ENCODE measurements around the gene COMT.
A peak's percentile ranks its signal among the peaks of the same experiment; 100 is the strongest.

Gene COMT

GRCh38 chr22:19990188-19990587 is 48.6 kb downstream of the COMT start:
- no peak overlapping the region for H2BK12ac ChIP-seq (ENCODE audit: low read length in 2 of 2)
- H4K8ac ChIP-seq (ENCODE audit: low read length): no peak overlapping the region
- H3K27me3 ChIP-seq (ENCODE audit: control insufficient read depth in 1 of 2, insufficient read depth in 1 of 2, low read length in 2 of 2): peaks cover 0 to 5% of the 10 kb centered on the region in 2 experiments
- peaks cover 31% of the 10 kb centered on the region for H3K4me1 ChIP-seq (ENCODE audit: control insufficient read depth, insufficient read depth, low read depth, low read length)
- H3K4me2 ChIP-seq (ENCODE audit: low read length, poor library complexity, severe bottlenecking): no peak overlapping the region
- no peak overlapping the region for H3K27ac ChIP-seq (ENCODE audit: low read length, poor library complexity, severe bottlenecking)
- no peak overlapping the region for H3K4me3 ChIP-seq (ENCODE audit: insufficient read depth in 1 of 2, low read depth in 1 of 2, low read length in 2 of 2)
- no peak overlapping the region for H3K14ac ChIP-seq (ENCODE audit: low read length in 2 of 2)
- no peak overlapping the region for H2BK120ac ChIP-seq (ENCODE audit: low read depth, low read length)
- H3K18ac ChIP-seq (ENCODE audit: low read depth in 1 of 2, low read length in 2 of 2): peak overlapping the region in 1 of 2 experiments; percentile 25
- H4K91ac ChIP-seq (ENCODE audit: low read length): no peak overlapping the region
- H2BK5ac ChIP-seq (ENCODE audit: low read depth, low read length, poor library complexity, severe bottlenecking): no peak overlapping the region
- peaks cover 11% of the 10 kb centered on the region for H3K79me1 ChIP-seq (replicated peaks; ENCODE audit: low read length, poor library complexity, severe bottlenecking)
- no peak overlapping the region for H3K9ac ChIP-seq (ENCODE audit: low read length)
- WGBS: 71% methylated on average over 2 of the region's 2 CpGs
- no peak overlapping the region for H2BK15ac ChIP-seq (ENCODE audit: low read depth, poor library complexity, severe bottlenecking)
- no peak overlapping the region for H2AFZ ChIP-seq (ENCODE audit: low read depth, low read length)
- no peak for DNase-seq
- H3K9me3 ChIP-seq (ENCODE audit: control insufficient read depth, low read length): no peaks in the 10 kb centered on the region
- no peak overlapping the region for H2AK5ac ChIP-seq (ENCODE audit: low read length, severe bottlenecking)
- no peaks in the 10 kb centered on the region for H3K36me3 ChIP-seq (ENCODE audit: control insufficient read depth in 1 of 2, insufficient read depth in 2 of 2, low read depth in 1 of 2, low read length in 2 of 2)
- no peak overlapping the region for H3K23ac ChIP-seq (ENCODE audit: low read length in 2 of 2)
- H3K4ac ChIP-seq (ENCODE audit: low read depth in 1 of 2, low read length in 2 of 2): no peak overlapping the region

- no peak overlapping the region for H3K27ac ChIP-seq (ENCODE audit: low read length, poor library complexity, severe bottlenecking)
- H3K9me3 ChIP-seq (ENCODE audit: control insufficient read depth, low read length): no peaks in the 10 kb centered on the region
- H3K4me2 ChIP-seq (ENCODE audit: low read length, poor library complexity, severe bottlenecking): no peak overlapping the region
- H3K18ac ChIP-seq (ENCODE audit: low read depth in 1 of 2, low read length in 2 of 2): peak overlapping the region in 1 of 2 experiments; percentile 25
- no peak overlapping the region for H3K14ac ChIP-seq (ENCODE audit: low read length in 2 of 2)
- H2BK12ac ChIP-seq (ENCODE audit: low read length in 2 of 2): no peak overlapping the region
- no peak overlapping the region for H2BK120ac ChIP-seq (ENCODE audit: low read depth, low read length)
- no peak overlapping the region for H4K8ac ChIP-seq (ENCODE audit: low read length)
- H3K36me3 ChIP-seq (ENCODE audit: control insufficient read depth in 1 of 2, insufficient read depth in 2 of 2, low read depth in 1 of 2, low read length in 2 of 2): no peaks in the 10 kb centered on the region
- 94% methylated on average over 20 of the region's 20 CpGs for WGBS
- no peak for DNase-seq
- H3K23ac ChIP-seq (ENCODE audit: low read length in 2 of 2): no peak overlapping the region
- peaks cover 25% of the 10 kb centered on the region for H3K4me1 ChIP-seq (ENCODE audit: control insufficient read depth, insufficient read depth, low read depth, low read length)
- H3K9ac ChIP-seq (ENCODE audit: low read length): no peak overlapping the region
- no peak overlapping the region for H4K91ac ChIP-seq (ENCODE audit: low read length)
- H2BK15ac ChIP-seq (ENCODE audit: low read depth, poor library complexity, severe bottlenecking): no peak overlapping the region
- H3K4me3 ChIP-seq (ENCODE audit: insufficient read depth in 1 of 2, low read depth in 1 of 2, low read length in 2 of 2): no peak overlapping the region
- H2AK5ac ChIP-seq (ENCODE audit: low read length, severe bottlenecking): no peak overlapping the region
- no peak overlapping the region for H2AFZ ChIP-seq (ENCODE audit: low read depth, low read length)
- no peak overlapping the region for H2BK5ac ChIP-seq (ENCODE audit: low read depth, low read length, poor library complexity, severe bottlenecking)
- H3K27me3 ChIP-seq (ENCODE audit: control insufficient read depth in 1 of 2, insufficient read depth in 1 of 2, low read length in 2 of 2): peaks cover 0 to 8% of the 10 kb centered on the region in 2 experiments
- H3K79me1 ChIP-seq (replicated peaks; ENCODE audit: low read length, poor library complexity, severe bottlenecking): peaks cover 4% of the 10 kb centered on the region
- no peak overlapping the region for H3K4ac ChIP-seq (ENCODE audit: low read depth in 1 of 2, low read length in 2 of 2)
These were observed 49.2 kb downstream of the COMT start for GRCh38 chr22:19990609-19991394.

GRCh38 chr22:19991395-19991644 is 49.7 kb downstream of the COMT start:
- H2BK12ac ChIP-seq (ENCODE audit: low read length in 2 of 2): no peak overlapping the region
- no peaks in the 10 kb centered on the region for H3K9me3 ChIP-seq (ENCODE audit: control insufficient read depth, low read length)
- H3K27me3 ChIP-seq (ENCODE audit: control insufficient read depth in 1 of 2, insufficient read depth in 1 of 2, low read length in 2 of 2): peaks cover 0 to 9% of the 10 kb centered on the region in 2 experiments
- no peak overlapping the region for H3K4ac ChIP-seq (ENCODE audit: low read depth in 1 of 2, low read length in 2 of 2)
- no peak overlapping the region for H4K91ac ChIP-seq (ENCODE audit: low read length)
- no peak overlapping the region for H4K8ac ChIP-seq (ENCODE audit: low read length)
- no peak overlapping the region for H3K23ac ChIP-seq (ENCODE audit: low read length in 2 of 2)
- H2BK15ac ChIP-seq (ENCODE audit: low read depth, poor library complexity, severe bottlenecking): no peak overlapping the region
- H3K4me3 ChIP-seq (ENCODE audit: insufficient read depth in 1 of 2, low read depth in 1 of 2, low read length in 2 of 2): no peak overlapping the region
- H3K27ac ChIP-seq (ENCODE audit: low read length, poor library complexity, severe bottlenecking): no peak overlapping the region
- H3K36me3 ChIP-seq (ENCODE audit: control insufficient read depth in 1 of 2, insufficient read depth in 2 of 2, low read depth in 1 of 2, low read length in 2 of 2): no peaks in the 10 kb centered on the region
- peaks cover 20% of the 10 kb centered on the region for H3K4me1 ChIP-seq (ENCODE audit: control insufficient read depth, insufficient read depth, low read depth, low read length)
- no peak overlapping the region for H3K4me2 ChIP-seq (ENCODE audit: low read length, poor library complexity, severe bottlenecking)
- no peak overlapping the region for H2AK5ac ChIP-seq (ENCODE audit: low read length, severe bottlenecking)
- H2BK5ac ChIP-seq (ENCODE audit: low read depth, low read length, poor library complexity, severe bottlenecking): no peak overlapping the region
- no peak overlapping the region for H3K9ac ChIP-seq (ENCODE audit: low read length)
- H2BK120ac ChIP-seq (ENCODE audit: low read depth, low read length): no peak overlapping the region
- H3K14ac ChIP-seq (ENCODE audit: low read length in 2 of 2): no peak overlapping the region
- no peak overlapping the region for H2AFZ ChIP-seq (ENCODE audit: low read depth, low read length)
- H3K79me1 ChIP-seq (replicated peaks; ENCODE audit: low read length, poor library complexity, severe bottlenecking): no peaks in the 10 kb centered on the region
- DNase-seq: no peak
- no peak overlapping the region for H3K18ac ChIP-seq (ENCODE audit: low read depth in 1 of 2, low read length in 2 of 2)

GRCh38 chr22:19991645-19992451 is 50.3 kb downstream of the COMT start:
- Histone ChIP-seq H3K4me3 (ENCODE audit: insufficient read depth in 1 of 2, low read depth in 1 of 2, low read length in 2 of 2) (no peak overlapping the region), H3K36me3 (ENCODE audit: control insufficient read depth in 1 of 2, insufficient read depth in 2 of 2, low read depth in 1 of 2, low read length in 2 of 2) (no peaks in the 10 kb centered on the region), H2AK5ac (ENCODE audit: low read length, severe bottlenecking) (no peak overlapping the region), H3K9me3 (ENCODE audit: control insufficient read depth, low read length) (no peaks in the 10 kb centered on the region), H2BK120ac (ENCODE audit: low read depth, low read length) (no peak overlapping the region), H2BK15ac (ENCODE audit: low read depth, poor library complexity, severe bottlenecking) (no peak overlapping the region), H3K79me1 (replicated peaks; ENCODE audit: low read length, poor library complexity, severe bottlenecking) (no peaks in the 10 kb centered on the region), H3K4me2 (ENCODE audit: low read length, poor library complexity, severe bottlenecking) (no peak overlapping the region), H3K4ac (ENCODE audit: low read depth in 1 of 2, low read length in 2 of 2) (no peak overlapping the region), H4K91ac (ENCODE audit: low read length) (no peak overlapping the region), H2BK12ac (ENCODE audit: low read length in 2 of 2) (no peak overlapping the region), H4K8ac (ENCODE audit: low read length) (no peak overlapping the region), H2AFZ (ENCODE audit: low read depth, low read length) (no peak overlapping the region), H2BK5ac (ENCODE audit: low read depth, low read length, poor library complexity, severe bottlenecking) (no peak overlapping the region), H3K18ac (ENCODE audit: low read depth in 1 of 2, low read length in 2 of 2) (no peak overlapping the region), H3K4me1 (ENCODE audit: control insufficient read depth, insufficient read depth, low read depth, low read length) (peaks cover 18% of the 10 kb centered on the region), H3K23ac (ENCODE audit: low read length in 2 of 2) (no peak overlapping the region), H3K9ac (ENCODE audit: low read length) (no peak overlapping the region), H3K27me3 (ENCODE audit: control insufficient read depth in 1 of 2, insufficient read depth in 1 of 2, low read length in 2 of 2) (peaks cover 0 to 14% of the 10 kb centered on the region in 2 experiments), H3K14ac (ENCODE audit: low read length in 2 of 2) (no peak overlapping the region), H3K27ac (ENCODE audit: low read length, poor library complexity, severe bottlenecking) (no peak overlapping the region)
- WGBS: 88% methylated on average over 20 of the region's 23 CpGs
- DNase-seq: no peak
